Naive thymus-derived CD4-positive, alpha-beta T cell (primary cell): ENCODE results near the gene ITGA11. TPM values are rescaled to one million over a fixed set of nuclear protein-coding genes. Genes with fewer than 3 reads are reported as not detected.

Source experiments
- ATAC-seq: fragments of 150-1000 bp; cut with Tn5 transposase; 2 replicates; pipeline ENCODE4 v1.10.0; 2021; ENCODE audit warnings: mild to moderate bottlenecking, moderate library complexity
- CTCF ChIA-PET: fragments of 350-600 bp; sonication (Branson Sonifier 250); formaldehyde crosslinking; loops from one replicate; lab custom pipeline; 2021; ENCODE audit warnings: antibody characterized with exemption; lab: Charles Lee
- POLR2A ChIA-PET: fragments of 350-600 bp; sonication (Branson Sonifier 250); formaldehyde crosslinking; loops from one replicate; lab custom pipeline; 2021; ENCODE audit warnings: antibody characterized with exemption, inconsistent platforms; lab: Charles Lee
- DNase-seq, 9 donors: peaks; one replicate each; pipeline versions ENCODE4 v3.0.0 to v3.0.0-alpha.2; 2020 to 2022; ENCODE audit warnings: mixed read lengths in 1 of 9
- H3K27ac ChIP-seq: one replicate; pipeline ENCODE4 v1.7.0; 2013; ENCODE audit warnings: mild to moderate bottlenecking, low read depth, low read length, moderate library complexity
- H3K27me3 ChIP-seq, 2 donors: one replicate each; pipeline ENCODE4 v1.7.0; 2013; ENCODE audit warnings: low read length in 2 of 2, mild to moderate bottlenecking in 2 of 2, moderate library complexity in 2 of 2; ENCODE audit not compliant: control insufficient read depth in 2 of 2, insufficient read depth in 2 of 2
- H3K36me3 ChIP-seq, 3 experiments: 1 replicate in 2 of 3; 2 replicates in 1 of 3; pipeline ENCODE4 v1.7.0; 2013; ENCODE audit warnings: low read length in 3 of 3, mild to moderate bottlenecking in 3 of 3, moderate library complexity in 1 of 3; ENCODE audit not compliant: insufficient read depth in 3 of 3, control insufficient read depth in 2 of 3
- H3K4me1 ChIP-seq, 2 donors: one replicate each; pipeline ENCODE4 v1.7.0; 2013; ENCODE audit warnings: low read length in 2 of 2, mild to moderate bottlenecking in 2 of 2, moderate library complexity in 1 of 2; ENCODE audit not compliant: control insufficient read depth in 2 of 2, insufficient read depth in 2 of 2
- H3K4me3 ChIP-seq: 2 replicates; pipeline ENCODE4 v1.7.0; 2013; ENCODE audit warnings: mild to moderate bottlenecking, low read length
- H3K9me3 ChIP-seq, 3 experiments: 1 replicate in 2 of 3; 2 replicates in 1 of 3; pipeline ENCODE4 v1.7.0; 2013; ENCODE audit warnings: low read length in 3 of 3; ENCODE audit not compliant: control insufficient read depth in 2 of 3
- H3K27ac Mint-ChIP-seq, 9 donors: one replicate each; pipeline ENCODE4 v1.8.0; 2020 to 2022; ENCODE audit warnings: mixed read lengths in 9 of 9, mild to moderate bottlenecking in 8 of 9, moderate library complexity in 5 of 9, inconsistent platforms in 2 of 9
- H3K27me3 Mint-ChIP-seq, 5 donors: one replicate each; pipeline ENCODE4 v1.8.0; 2021 to 2022; ENCODE audit warnings: mixed read lengths in 5 of 5, mild to moderate bottlenecking in 1 of 5
- H3K36me3 Mint-ChIP-seq, 5 donors: one replicate each; pipeline ENCODE4 v1.8.0; 2020 to 2022; ENCODE audit warnings: mixed read lengths in 5 of 5, mild to moderate bottlenecking in 3 of 5, inconsistent platforms in 1 of 5
- H3K4me1 Mint-ChIP-seq, 7 donors: one replicate each; pipeline ENCODE4 v1.8.0; 2020 to 2022; ENCODE audit warnings: mixed read lengths in 7 of 7, mild to moderate bottlenecking in 3 of 7, inconsistent platforms in 1 of 7
- H3K4me3 Mint-ChIP-seq, 10 donors: one replicate each; pipeline ENCODE4 v1.8.0; 2020 to 2022; ENCODE audit warnings: mild to moderate bottlenecking in 10 of 10, mixed read lengths in 10 of 10, moderate library complexity in 6 of 10, inconsistent platforms in 2 of 10
- H3K9me3 Mint-ChIP-seq, 11 donors: one replicate each; pipeline ENCODE4 v1.8.0; 2020 to 2022; ENCODE audit warnings: mixed read lengths in 11 of 11, mild to moderate bottlenecking in 4 of 11, inconsistent platforms in 1 of 11, moderate library complexity in 1 of 11
- intact Hi-C, 2 donors: fragments of 100-400 bp; cut with micrococcal nuclease; formaldehyde crosslinking; loops; one replicate each; pipeline ENCODE4 v1.15.1; 2023
- polyA plus RNA-seq, 2 donors: library from polyadenylated mRNA; unstranded; fragments of 300-500 nt; fragmentation: Illumina TruSeq; gene quantifications; one replicate each; pipeline ENCODE4 v1.2.3, GENCODE V29; 2021
- total RNA-seq, 6 experiments: library from RNA in 5 of 6; stranded (reverse) in 5 of 6; gene quantifications; 1 replicate in 5 of 6; 2 replicates in 1 of 6; pipeline ENCODE4 v1.2.3 and lab custom pipeline; 2021 to 2026

The ITGA11 gene
- total and polyA plus RNA-seq, 7 experiments from 2014 or later = 0.02 to 1.1 (median 0.08) TPM; not detected in 2

DNA sequence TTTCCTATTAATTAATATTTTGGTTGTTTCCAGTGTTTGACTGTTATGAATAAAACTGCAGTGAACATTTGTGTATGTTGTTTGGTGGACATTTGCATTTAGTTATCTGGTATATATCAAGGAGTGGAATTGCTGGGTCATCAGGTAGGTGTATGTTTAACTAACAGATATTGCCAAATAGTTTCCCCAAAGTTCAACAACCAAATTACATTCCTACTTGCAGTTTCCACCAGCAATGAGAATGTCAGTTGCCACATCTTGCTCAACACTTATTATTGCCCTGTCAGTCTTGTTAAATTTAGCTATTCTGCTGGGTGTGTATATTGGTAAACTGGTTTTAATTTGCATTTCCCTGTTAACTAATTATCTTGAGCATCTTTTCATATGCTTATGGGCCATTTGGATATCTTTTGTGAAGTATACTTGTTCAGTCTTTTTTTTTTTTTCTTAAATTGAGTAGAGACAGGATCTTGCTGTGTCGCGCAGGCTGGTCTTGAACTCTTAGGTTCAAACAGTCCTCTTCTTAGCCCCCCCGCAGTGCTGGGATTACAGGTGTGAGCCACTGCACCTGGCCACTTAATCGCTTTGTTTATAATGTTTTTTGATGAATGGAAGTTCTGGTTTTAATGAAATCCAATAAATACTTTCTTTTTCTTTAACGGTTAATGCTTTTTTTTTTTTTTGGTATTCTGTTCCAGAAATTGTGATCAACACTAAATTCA lies 146.5 kb downstream of the ITGA11 start:
- H3K9me3 ChIP-seq = no peaks in the 10 kb centered on the region
- ChIA-PET POLR2A (interaction anchor here (0.7 kb wide), 1 partner anchor 30 kb away, joined by 4 read pairs; no protein-coding TSS in a partner anchor), CTCF (no interaction called here)
- H3K4me1 ChIP-seq = peaks cover 24 to 38% of the 10 kb centered on the region in 2 donors
- no peaks in the 10 kb centered on the region for H3K27me3 ChIP-seq
- H3K4me3 ChIP-seq = no peak overlapping the region
- DNase-seq (no peak), ATAC-seq (no peak)
- Mint-ChIP-seq H3K4me1 (peaks cover 59 to 90% (median 79%) of the 10 kb centered on the region in 7 donors), H3K27ac (peak overlapping the region in 2 of 9 donors; percentile 27 to 56), H3K36me3 (peaks cover 21 to 37% (median 24%) of the 10 kb centered on the region in 5 donors), H3K9me3 (peaks cover 0 to 3% (median 0%) of the 10 kb centered on the region in 11 donors), H3K4me3 (peak overlapping the region in 6 of 10 donors; percentile 6 to 52 (median 10)), H3K27me3 (no peaks in the 10 kb centered on the region)
- peaks cover 0 to 28% (median 7%) of the 10 kb centered on the region in 3 experiments for H3K36me3 ChIP-seq
- intact Hi-C loops = no loop called here
- no peak overlapping the region for H3K27ac ChIP-seq

DNA sequence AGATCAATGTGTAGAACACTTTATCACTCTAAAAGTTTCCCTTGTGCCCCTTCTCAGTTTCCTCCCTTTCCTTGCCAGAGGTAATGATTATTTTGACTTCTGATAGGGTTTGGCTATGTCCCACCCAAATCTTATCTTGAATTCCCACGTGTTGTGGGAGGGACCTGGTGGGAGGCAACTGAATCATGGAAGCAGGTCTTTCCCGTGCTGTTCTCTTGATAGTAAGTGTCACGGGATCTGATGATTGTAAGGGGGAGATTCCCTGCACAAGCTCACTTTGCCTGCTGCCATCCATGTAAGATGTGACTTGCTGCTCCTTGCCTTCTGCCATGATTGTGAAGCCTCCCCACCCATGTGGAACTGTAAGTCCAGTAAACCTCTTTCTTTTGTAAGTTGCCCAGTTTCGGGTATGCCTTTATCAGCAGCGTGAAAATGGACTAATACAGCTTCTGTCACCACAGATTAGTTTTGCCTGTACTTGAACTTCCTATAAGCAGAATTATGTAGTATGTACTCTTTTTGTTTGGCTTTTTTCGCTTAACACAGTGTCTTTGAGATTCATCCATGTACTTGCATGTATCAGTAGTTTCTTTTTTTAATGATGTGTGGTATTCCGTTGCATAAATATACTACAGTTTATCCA lies 147.2 kb downstream of the ITGA11 start:
- POLR2A ChIA-PET = interaction anchor here (0.7 kb wide), 1 partner anchor 30 kb away, joined by 4 read pairs; no protein-coding TSS in a partner anchor
- H3K27ac ChIP-seq = no peak overlapping the region
- DNase-seq = no peak
- H3K9me3 Mint-ChIP-seq = peaks cover 0 to 3% (median 0%) of the 10 kb centered on the region in 11 donors
- H3K27me3 ChIP-seq = no peaks in the 10 kb centered on the region
- H3K4me1 ChIP-seq = peaks cover 30 to 44% of the 10 kb centered on the region in 2 donors
- peaks cover 61 to 92% (median 79%) of the 10 kb centered on the region in 7 donors for H3K4me1 Mint-ChIP-seq
- no peaks in the 10 kb centered on the region for H3K9me3 ChIP-seq
- intact Hi-C loops = no loop called here
- ATAC-seq = no peak
- H3K4me3 ChIP-seq = no peak overlapping the region
- peaks cover 0 to 21% (median 7%) of the 10 kb centered on the region in 3 experiments for H3K36me3 ChIP-seq
- H3K4me3 Mint-ChIP-seq = peak overlapping the region in 5 of 10 donors; percentile 6 to 42 (median 34)
- peak overlapping the region in 3 of 9 donors; percentile 37 to 43 (median 38) for H3K27ac Mint-ChIP-seq
- peaks cover 19 to 36% (median 21%) of the 10 kb centered on the region in 5 donors for H3K36me3 Mint-ChIP-seq
- CTCF ChIA-PET = no interaction called here
- no peaks in the 10 kb centered on the region for H3K27me3 Mint-ChIP-seq

DNA sequence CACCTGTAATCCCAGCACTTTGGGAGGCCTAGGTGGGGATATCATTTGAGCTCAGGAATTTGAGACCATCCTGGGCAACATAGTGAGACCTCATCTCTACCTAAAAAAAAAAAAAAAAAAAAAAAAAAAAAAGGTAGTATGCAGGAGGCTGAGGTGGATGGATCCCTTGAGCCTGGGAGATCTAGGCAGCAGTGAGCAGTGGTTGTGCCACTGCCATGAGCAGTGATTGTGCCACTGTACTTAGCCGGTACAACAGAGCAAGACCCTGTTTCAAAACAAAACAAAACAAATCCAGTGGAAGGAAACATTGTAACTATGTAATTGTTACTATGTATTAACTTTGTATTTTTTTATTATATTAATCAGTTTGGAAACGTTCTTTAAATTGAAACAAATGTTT lies 148.6 kb downstream of the ITGA11 start:
- intact Hi-C loops = no loop called here
- no peak for DNase-seq
- H3K36me3 Mint-ChIP-seq = peaks cover 19 to 32% (median 21%) of the 10 kb centered on the region in 5 donors
- Histone ChIP-seq H3K4me3 (no peak overlapping the region), H3K27ac (no peak overlapping the region), H3K9me3 (no peaks in the 10 kb centered on the region), H3K36me3 (peaks cover 0 to 14% (median 7%) of the 10 kb centered on the region in 3 experiments), H3K4me1 (peaks cover 37 to 55% of the 10 kb centered on the region in 2 donors), H3K27me3 (no peaks in the 10 kb centered on the region)
- CTCF ChIA-PET = no interaction called here
- peak overlapping the region in 1 of 10 donors; percentile 32 for H3K4me3 Mint-ChIP-seq
- POLR2A ChIA-PET = interaction anchor here (1.2 to 1.6 kb wide), 2 partner anchors 15 to 443 kb away, joined by 3 to 8 read pairs; no protein-coding TSS in a partner anchor
- H3K9me3 Mint-ChIP-seq = peaks cover 0 to 3% (median 0%) of the 10 kb centered on the region in 11 donors
- ATAC-seq = no peak
- H3K4me1 Mint-ChIP-seq = peaks cover 62 to 93% (median 77%) of the 10 kb centered on the region in 7 donors
- no peaks in the 10 kb centered on the region for H3K27me3 Mint-ChIP-seq
- no peak overlapping the region for H3K27ac Mint-ChIP-seq

DNA sequence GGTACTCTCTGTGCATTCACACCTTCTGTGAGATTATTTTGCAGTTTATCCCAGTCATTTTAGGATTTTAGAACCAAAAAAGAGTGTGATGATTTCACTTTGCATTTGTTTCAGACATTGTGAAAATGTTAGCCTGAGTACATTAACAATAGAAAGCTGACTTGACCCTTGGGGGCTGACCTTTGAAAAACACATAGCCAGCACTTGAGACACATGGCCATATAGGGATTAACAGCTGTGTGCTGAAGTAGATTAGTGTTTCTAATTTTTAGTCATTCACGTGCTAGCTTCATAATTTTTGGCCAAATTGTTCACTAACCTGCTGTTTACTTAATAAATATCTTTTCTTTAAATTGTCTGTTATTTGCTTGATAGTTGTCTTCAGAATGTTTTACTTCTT lies 151.0 kb downstream of the ITGA11 start:
- ATAC-seq (no peak), DNase-seq (no peak)
- peak overlapping the region in 1 of 9 donors; percentile 99 for H3K27ac Mint-ChIP-seq
- peak overlapping the region in 9 of 10 donors; percentile 86 to 100 (median 96) for H3K4me3 Mint-ChIP-seq
- H3K36me3 Mint-ChIP-seq = peaks cover 15 to 27% (median 19%) of the 10 kb centered on the region in 5 donors
- peaks cover 0 to 14% (median 7%) of the 10 kb centered on the region in 3 experiments for H3K36me3 ChIP-seq
- peaks cover 37 to 39% of the 10 kb centered on the region in 2 donors for H3K4me1 ChIP-seq
- H3K4me1 Mint-ChIP-seq = peaks cover 55 to 84% (median 70%) of the 10 kb centered on the region in 7 donors
- POLR2A ChIA-PET = interaction anchor here (0.9 to 4.9 kb wide), 6 partner anchors 10 to 28 kb away, joined by 3 to 31 read pairs (median 5); no protein-coding TSS in a partner anchor
- CTCF ChIA-PET = interaction anchor here (0.7 kb wide), 3 partner anchors 11 to 121 kb away, joined by 3 to 7 read pairs (median 3); no protein-coding TSS in a partner anchor
- H3K27me3 ChIP-seq = no peaks in the 10 kb centered on the region
- H3K27me3 Mint-ChIP-seq = no peaks in the 10 kb centered on the region
- intact Hi-C loops = no loop called here
- H3K9me3 Mint-ChIP-seq = peaks cover 0 to 4% (median 0%) of the 10 kb centered on the region in 11 donors
- peak overlapping the region; percentile 92 for H3K4me3 ChIP-seq
- no peaks in the 10 kb centered on the region for H3K9me3 ChIP-seq
- H3K27ac ChIP-seq = no peak overlapping the region

DNA sequence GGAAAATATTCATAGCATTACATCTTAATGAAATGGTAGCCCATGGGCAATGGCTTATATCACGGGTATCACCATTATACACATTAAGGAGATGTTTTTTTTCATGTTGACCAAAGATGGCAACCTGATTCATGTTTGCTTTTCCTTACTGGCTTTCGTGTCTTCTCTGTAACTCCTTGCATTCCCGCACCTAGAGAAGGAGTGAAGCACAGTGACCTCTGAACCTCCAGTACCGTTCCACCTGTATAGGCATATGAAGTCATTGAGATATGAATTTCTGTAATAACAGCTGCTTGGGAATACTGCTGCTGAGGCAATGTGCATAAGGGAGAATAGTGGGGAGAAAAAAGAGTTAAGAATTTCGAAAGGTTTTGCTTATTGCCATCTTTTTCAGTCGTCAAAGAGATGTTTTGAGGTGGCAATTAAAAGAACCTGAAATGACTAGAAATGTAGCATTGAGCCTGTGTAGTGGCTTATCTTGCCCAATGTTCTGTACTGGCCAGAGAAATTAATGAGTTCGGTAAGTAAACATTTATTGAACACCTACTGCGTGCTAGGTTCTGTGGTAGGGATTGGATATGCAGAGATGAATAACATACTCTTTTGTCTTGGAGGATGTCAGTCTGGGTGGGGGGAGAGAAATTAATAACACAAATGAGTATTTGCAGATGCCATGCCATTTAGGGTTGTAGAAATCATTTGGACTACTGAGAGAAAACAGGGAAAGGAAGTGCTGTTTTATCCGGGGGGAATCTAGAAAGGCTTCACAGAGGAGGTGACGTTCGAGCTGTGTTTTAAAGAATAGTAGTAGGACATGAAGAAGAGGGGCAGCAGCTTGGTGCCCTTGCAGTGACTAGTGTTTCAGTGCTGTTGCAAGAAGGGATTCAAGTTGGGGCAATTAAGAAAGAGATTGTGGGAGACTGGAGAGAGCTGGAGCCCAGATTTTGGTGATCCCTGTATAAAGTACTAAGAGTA lies 151.9 kb downstream of the ITGA11 start:
- ChIA-PET CTCF (interaction anchor here (0.7 to 2.7 kb wide), 3 partner anchors 12 to 27 kb away, joined by 3 to 9 read pairs (median 3); no protein-coding TSS in a partner anchor), POLR2A (interaction anchor here (0.9 to 4.9 kb wide), 10 partner anchors 11 to 51 kb away, joined by 3 to 66 read pairs (median 16); partner anchors contain the start of gene CLN6)
- Histone ChIP-seq H3K9me3 (no peaks in the 10 kb centered on the region), H3K4me1 (peaks cover 33 to 38% of the 10 kb centered on the region in 2 donors), H3K4me3 (peak overlapping the region; percentile 92), H3K36me3 (peaks cover 0 to 11% (median 7%) of the 10 kb centered on the region in 3 experiments), H3K27ac (peak overlapping the region; percentile 90), H3K27me3 (no peaks in the 10 kb centered on the region)
- peaks cover 0 to 4% (median 0%) of the 10 kb centered on the region in 11 donors for H3K9me3 Mint-ChIP-seq
- H3K27me3 Mint-ChIP-seq = no peaks in the 10 kb centered on the region
- intact Hi-C loops = loop anchor here (2.0 to 10.0 kb wide), 7 partner anchors 19 to 1817 kb away; partner anchors contain the start of genes KIF23 (in 2 of the 2), ANP32A (in 1 of the 2), MAP2K5 (in 1 of the 2) and RPL4 (in 1 of the 2)
- DNase-seq = no peak
- H3K36me3 Mint-ChIP-seq = peaks cover 7 to 22% (median 15%) of the 10 kb centered on the region in 5 donors
- peaks cover 48 to 79% (median 66%) of the 10 kb centered on the region in 7 donors for H3K4me1 Mint-ChIP-seq
- peak overlapping the region in 7 of 9 donors; percentile 34 to 99 (median 97) for H3K27ac Mint-ChIP-seq
- ATAC-seq = no peak
- peak overlapping the region; percentile 86 to 100 (median 96) for H3K4me3 Mint-ChIP-seq
